Mucosa of rectum (tissue), 2 donors: Measurements from ENCODE around the gene DGAT2.
A peak's percentile ranks its signal among the peaks of the same experiment; 100 is the strongest.

Experiments used
- H3K27ac ChIP-seq, 2 donors: one replicate each; pipeline ENCODE4 v1.7.0; 2013; ENCODE audit warnings: inconsistent platforms in 2 of 2, low read depth in 2 of 2, low read length in 2 of 2
- H3K27me3 ChIP-seq, 2 donors: one replicate each; pipeline ENCODE4 v1.7.0; 2013; ENCODE audit warnings: low read length in 2 of 2; ENCODE audit not compliant: control insufficient read depth in 2 of 2, insufficient read depth in 2 of 2
- H3K36me3 ChIP-seq, 2 donors: one replicate each; pipeline ENCODE4 v1.7.0; 2013; ENCODE audit warnings: low read length in 2 of 2; ENCODE audit not compliant: control insufficient read depth in 2 of 2, insufficient read depth in 2 of 2
- H3K4me1 ChIP-seq, 2 donors: one replicate each; pipeline ENCODE4 v1.7.0; 2013; ENCODE audit warnings: low read length in 2 of 2, mild to moderate bottlenecking in 1 of 2; ENCODE audit not compliant: control insufficient read depth in 2 of 2, insufficient read depth in 2 of 2
- H3K4me3 ChIP-seq, 2 donors: one replicate each; pipeline ENCODE4 v1.7.0; 2013; ENCODE audit warnings: low read length in 2 of 2
- H3K9ac ChIP-seq, 2 donors: one replicate each; pipeline ENCODE4 v1.7.0; 2013; ENCODE audit warnings: low read length in 2 of 2, low read depth in 1 of 2, mild to moderate bottlenecking in 1 of 2
- H3K9me3 ChIP-seq, 2 donors: one replicate each; pipeline ENCODE4 v1.7.0; 2013; ENCODE audit warnings: low read length in 2 of 2; ENCODE audit not compliant: control insufficient read depth in 2 of 2
- donor health status: healthy.
- donor health status: Normal muscosa, but diverticular disease.

The DGAT2 gene

DNA sequence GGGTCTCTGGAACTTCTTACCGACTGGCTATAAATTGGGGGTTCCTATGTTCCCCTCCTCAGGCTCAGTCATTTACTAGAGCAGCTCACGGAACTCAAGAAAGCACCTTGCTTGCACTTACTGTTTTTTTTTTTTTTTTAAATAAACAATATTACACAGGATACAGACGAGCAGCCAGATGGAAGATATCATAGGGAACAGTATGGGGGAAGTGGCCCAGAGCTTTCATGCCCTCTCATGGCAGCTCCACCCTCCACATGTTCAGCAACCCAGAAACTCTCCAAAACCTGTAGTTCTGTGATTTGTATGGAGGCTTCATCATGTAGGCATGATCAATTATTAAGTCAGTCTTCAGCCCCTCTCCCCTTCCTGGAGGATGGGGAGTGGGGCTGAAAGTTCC, 54.0 kb downstream of the DGAT2 start:
- Histone ChIP-seq H3K4me1 (peaks cover 2 to 18% of the 10 kb centered on the region in 2 donors), H3K9me3 (no peaks in the 10 kb centered on the region), H3K27me3 (no peaks in the 10 kb centered on the region), H3K36me3 (no peaks in the 10 kb centered on the region), H3K4me3 (no peak overlapping the region), H3K9ac (no peak overlapping the region), H3K27ac (no peak overlapping the region)

DNA sequence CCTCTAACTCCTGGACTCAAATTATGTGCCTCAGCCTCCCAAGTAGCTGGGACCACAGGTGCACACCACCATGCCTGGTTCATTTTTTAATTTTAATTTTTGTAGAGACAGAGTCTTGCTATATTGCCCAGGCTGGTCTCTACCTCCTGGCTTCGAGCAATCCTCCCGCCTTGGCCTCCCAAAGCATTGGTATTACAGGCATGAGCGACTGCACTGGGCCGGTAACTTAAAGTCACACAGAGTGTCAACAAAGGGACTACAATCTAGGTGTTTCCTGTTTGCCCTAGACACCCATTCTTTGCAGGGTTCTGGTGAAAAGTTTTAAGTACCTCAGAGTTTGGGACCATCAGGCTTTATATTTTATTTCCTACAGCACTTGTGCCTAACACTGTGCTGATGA, 54.8 kb downstream of the DGAT2 start:
- H3K4me1 ChIP-seq, result peaks cover 2 to 18% of the 10 kb centered on the region in 2 donors
- peak overlapping the region in 1 of 2 donors; percentile 6 for H3K27ac ChIP-seq

DNA sequence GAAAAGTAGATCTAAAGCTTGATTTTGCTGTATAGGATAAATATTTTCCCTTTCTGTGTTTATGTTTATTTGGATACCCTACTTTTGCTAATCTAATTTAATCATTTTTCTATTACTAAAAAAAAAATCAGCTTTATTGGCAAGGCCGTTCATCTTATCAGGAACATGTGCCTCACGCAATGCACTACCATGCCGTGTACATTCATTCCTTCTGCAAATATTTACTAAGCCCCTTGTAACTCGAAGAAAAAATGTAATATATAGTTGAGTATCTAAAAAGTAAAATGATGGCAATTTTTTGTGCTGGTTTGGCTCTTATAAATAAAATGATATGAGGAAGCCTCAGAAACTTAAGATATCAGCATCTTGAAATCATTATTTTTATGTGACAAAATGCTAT, 55.4 kb downstream of the DGAT2 start:
- H3K4me1 ChIP-seq, result peaks cover 2 to 18% of the 10 kb centered on the region in 2 donors
- no peak overlapping the region for H3K4me3 ChIP-seq
- no peaks in the 10 kb centered on the region for H3K9me3 ChIP-seq
- H3K36me3 ChIP-seq, result no peaks in the 10 kb centered on the region
- no peaks in the 10 kb centered on the region for H3K27me3 ChIP-seq
- no peak overlapping the region for H3K9ac ChIP-seq
- H3K27ac ChIP-seq, result no peak overlapping the region

More for the DNA sequence above, 54.8 kb downstream of the DGAT2 start:
- H3K36me3 ChIP-seq, result no peaks in the 10 kb centered on the region
- H3K9ac ChIP-seq, result no peak overlapping the region
- no peaks in the 10 kb centered on the region for H3K27me3 ChIP-seq
- H3K4me3 ChIP-seq, result no peak overlapping the region
- no peaks in the 10 kb centered on the region for H3K9me3 ChIP-seq

DNA sequence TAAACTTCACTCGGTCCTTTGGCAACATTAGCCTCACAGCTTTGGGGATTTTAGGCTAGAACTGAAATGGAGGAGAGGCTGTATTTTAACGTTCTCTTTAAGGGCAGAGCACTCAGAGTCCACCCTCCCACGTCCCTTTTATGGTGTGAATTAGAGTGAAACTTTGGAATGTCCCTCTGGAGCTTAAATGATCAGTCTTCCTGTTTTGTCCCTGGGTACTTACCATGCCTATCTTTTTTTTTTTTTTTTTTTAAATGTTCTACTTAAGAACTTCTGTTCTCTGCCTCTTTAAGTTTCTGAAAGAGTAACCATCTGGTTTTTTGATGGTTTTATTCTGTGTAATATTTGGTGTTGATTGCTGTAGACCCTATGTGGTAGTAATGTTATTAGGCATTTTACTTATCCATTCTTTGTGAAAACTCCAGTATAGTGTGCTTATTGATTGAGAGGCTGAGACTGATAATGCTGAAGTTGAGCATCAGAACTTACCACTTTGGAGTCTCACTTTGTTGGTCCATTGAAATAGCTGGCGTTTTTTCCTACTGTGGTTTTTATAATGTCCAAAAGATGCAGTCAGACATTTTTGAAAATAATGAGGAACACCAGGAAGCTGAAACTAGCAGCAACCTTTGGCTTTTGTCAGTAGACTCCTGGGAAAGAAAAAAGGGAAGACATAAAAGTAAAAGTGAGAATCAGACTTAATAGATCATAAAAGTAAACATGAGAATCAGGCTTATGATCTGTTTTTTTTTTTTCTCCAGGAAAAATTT, 58.1 kb downstream of the DGAT2 start:
- H3K27me3 ChIP-seq, result no peaks in the 10 kb centered on the region
- H3K27ac ChIP-seq, result peak overlapping the region; percentile 63 to 70
- H3K4me3 ChIP-seq, result peak overlapping the region in 1 of 2 donors; percentile 13
- peak overlapping the region in 1 of 2 donors; percentile 4 for H3K9ac ChIP-seq
- no peaks in the 10 kb centered on the region for H3K36me3 ChIP-seq
- H3K9me3 ChIP-seq, result no peaks in the 10 kb centered on the region
- H3K4me1 ChIP-seq, result peaks cover 2 to 18% of the 10 kb centered on the region in 2 donors

DNA sequence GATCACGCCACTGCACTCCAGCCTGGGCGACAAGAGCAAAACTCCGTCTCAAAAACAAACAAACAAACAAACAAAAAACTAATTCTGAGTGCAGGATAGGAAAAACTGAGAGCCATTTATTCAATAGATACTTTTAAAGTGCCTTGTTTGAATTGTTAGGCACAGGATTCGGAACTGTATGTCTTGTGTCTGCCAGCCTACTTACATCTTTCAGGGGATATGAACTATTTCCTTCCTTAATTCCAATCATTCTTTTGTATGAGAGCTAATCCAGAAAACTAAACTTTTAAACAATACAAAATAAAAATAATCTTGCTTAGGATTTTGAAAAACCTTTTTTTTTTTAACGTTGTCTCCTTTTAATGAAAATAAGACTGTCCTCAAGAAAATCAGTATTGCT, 59.0 kb downstream of the DGAT2 start:
- no peak overlapping the region for H3K9ac ChIP-seq
- H3K36me3 ChIP-seq, result no peaks in the 10 kb centered on the region
- no peak overlapping the region for H3K4me3 ChIP-seq
- no peaks in the 10 kb centered on the region for H3K27me3 ChIP-seq
- no peaks in the 10 kb centered on the region for H3K9me3 ChIP-seq
- no peak overlapping the region for H3K27ac ChIP-seq
- peaks cover 2 to 15% of the 10 kb centered on the region in 2 donors for H3K4me1 ChIP-seq

DNA sequence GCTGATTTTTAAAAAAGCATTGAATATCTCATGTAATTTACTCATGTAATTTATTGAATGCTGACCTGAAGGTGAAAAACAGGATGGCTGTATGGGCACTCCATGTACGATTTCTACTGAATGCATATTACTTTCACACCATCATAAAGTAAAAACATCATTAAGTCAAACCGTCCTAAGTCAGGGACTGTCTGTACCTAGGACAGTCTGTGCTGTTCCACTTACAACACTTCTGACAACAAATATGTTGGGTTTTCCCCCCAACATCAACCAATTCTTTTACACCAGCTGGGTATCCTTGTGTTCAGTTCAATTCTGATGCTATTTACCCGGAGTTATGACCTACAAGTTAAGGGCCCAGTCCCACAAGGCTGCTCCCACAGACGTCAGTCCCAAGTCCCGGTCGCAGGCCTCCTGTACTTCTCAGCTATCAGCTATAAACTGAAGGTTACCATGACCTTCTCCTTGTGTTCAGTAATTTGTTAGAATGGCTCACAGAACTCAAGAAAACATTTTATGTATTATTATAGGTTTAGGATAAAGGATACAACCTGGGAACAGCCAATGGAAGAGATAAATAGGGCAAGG, 63.4 kb downstream of the DGAT2 start:
- Histone ChIP-seq H3K9ac (no peak overlapping the region), H3K27ac (no peak overlapping the region), H3K4me1 (no peaks in the 10 kb centered on the region), H3K27me3 (no peaks in the 10 kb centered on the region), H3K9me3 (no peaks in the 10 kb centered on the region), H3K4me3 (no peak overlapping the region), H3K36me3 (no peaks in the 10 kb centered on the region)

DNA sequence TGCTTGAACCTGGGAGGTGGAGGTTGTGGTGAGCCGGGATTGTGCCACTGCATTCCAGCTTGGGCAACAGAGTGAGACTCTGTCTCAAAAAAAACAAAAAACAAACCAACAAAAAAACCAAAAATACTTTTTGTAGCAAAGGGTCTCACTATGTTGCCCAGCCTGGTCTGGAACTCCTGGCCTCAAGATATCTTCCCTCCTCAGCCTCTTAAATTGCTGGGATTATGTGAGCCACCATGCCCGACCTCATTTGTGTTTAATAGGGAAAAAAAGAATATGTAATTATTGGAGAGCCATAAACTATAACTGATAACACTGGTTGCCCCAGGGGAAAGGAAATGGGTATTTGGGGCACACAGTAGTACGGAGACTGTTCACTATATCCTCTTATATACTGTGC, 66.2 kb downstream of the DGAT2 start:
- Histone ChIP-seq H3K27me3 (no peaks in the 10 kb centered on the region), H3K9ac (no peak overlapping the region), H3K27ac (no peak overlapping the region), H3K36me3 (no peaks in the 10 kb centered on the region), H3K4me1 (no peaks in the 10 kb centered on the region), H3K9me3 (no peaks in the 10 kb centered on the region), H3K4me3 (no peak overlapping the region)

DNA sequence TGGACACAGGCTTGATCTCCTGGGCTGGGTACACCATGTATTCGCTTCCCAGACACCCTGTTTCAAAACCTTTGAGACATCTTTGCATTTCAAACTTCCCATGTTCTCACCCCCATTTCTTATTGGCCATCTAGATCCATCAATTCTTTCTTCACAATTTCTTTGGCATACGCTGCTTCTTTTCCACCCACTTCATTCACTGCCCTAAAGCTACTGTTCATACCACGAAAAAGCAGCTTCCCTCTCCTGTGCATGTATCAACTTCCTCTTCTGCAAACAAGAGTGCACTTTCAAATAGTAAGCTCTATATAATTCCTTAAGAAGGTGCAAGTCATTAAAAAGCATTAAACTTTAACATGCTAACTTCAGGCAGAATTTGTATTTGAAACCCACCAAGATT, 67.8 kb downstream of the DGAT2 start:
- Histone ChIP-seq H3K27ac (no peak overlapping the region), H3K4me1 (no peaks in the 10 kb centered on the region), H3K4me3 (no peak overlapping the region), H3K27me3 (no peaks in the 10 kb centered on the region), H3K9ac (no peak overlapping the region), H3K36me3 (no peaks in the 10 kb centered on the region), H3K9me3 (no peaks in the 10 kb centered on the region)

DNA sequence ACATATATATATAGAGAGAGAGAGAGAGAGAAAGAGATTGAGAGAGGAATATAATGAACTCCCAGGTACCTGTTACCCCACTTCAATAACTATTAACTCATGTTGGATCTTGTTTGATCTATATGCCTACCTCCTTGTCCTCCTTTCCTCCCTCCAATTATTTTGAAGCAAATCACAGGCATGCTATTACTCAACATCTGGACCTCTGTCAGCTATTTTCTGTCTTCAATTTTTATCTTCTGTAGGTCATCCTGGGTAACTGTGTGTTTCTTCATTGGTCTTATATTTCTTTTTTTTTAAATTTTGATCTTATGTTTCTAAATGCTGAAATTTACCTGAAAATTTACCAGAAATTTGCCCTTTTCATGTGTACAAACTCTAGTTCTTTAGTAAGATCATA, 71.3 kb downstream of the DGAT2 start:
- H3K9me3 ChIP-seq, result no peaks in the 10 kb centered on the region
- H3K9ac ChIP-seq, result no peak overlapping the region
- no peaks in the 10 kb centered on the region for H3K4me1 ChIP-seq
- H3K36me3 ChIP-seq, result no peaks in the 10 kb centered on the region
- no peaks in the 10 kb centered on the region for H3K27me3 ChIP-seq
- H3K27ac ChIP-seq, result no peak overlapping the region
- no peak overlapping the region for H3K4me3 ChIP-seq

DNA sequence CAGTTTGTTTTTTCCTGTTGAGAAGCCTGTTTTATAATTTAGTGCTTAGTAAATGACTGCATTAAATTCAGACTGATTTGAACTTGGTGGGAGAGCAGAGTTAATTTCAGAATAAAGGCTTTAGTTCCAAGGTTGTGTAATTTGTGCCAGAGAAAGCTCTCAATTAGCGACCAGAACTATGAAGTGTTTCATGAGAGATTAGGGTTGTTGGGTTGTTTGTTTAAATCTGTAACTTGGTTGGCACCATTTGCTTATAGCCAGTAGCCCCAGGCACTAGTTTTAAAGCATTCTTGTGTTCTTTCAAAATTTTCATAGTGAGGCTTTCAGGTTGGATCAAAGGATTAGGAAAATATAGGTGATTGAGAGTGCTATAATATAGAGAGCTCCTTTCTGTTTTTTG, 71.9 kb downstream of the DGAT2 start:
- Histone ChIP-seq H3K27ac (no peak overlapping the region), H3K36me3 (no peaks in the 10 kb centered on the region), H3K4me1 (no peaks in the 10 kb centered on the region), H3K4me3 (no peak overlapping the region), H3K9ac (no peak overlapping the region), H3K9me3 (no peaks in the 10 kb centered on the region), H3K27me3 (no peaks in the 10 kb centered on the region)
